ENCODE results near the gene BHMT2. TPM values are rescaled to one million over a fixed set of nuclear protein-coding genes. Genes with fewer than 3 reads are reported as not detected.

The BHMT2 gene
- total RNA-seq, 2 donors from 2014 or later = 8.1 to 17.1 TPM

- Histone ChIP-seq H3K4me3 (no peak overlapping the region), H3K4me1 (no peaks in the 10 kb centered on the region), H3K27me3 (no peaks in the 10 kb centered on the region), H3K27ac (no peak overlapping the region), H3K9me3 (no peaks in the 10 kb centered on the region), H3K36me3 (no peaks in the 10 kb centered on the region)
- DNase-seq (ENCODE audit: low spot score) = no peak
- TF ChIP-seq CTCF (IDR thresholded peaks at IDR 0.05) = no peak
Observed at GRCh38 chr5:79032782-79033181, 36.8 kb upstream of the BHMT2 start.

GRCh38 chr5:79035237-79035636 lies 34.3 kb upstream of the BHMT2 start:
- H3K4me3 ChIP-seq = no peak overlapping the region
- TF ChIP-seq CTCF (IDR thresholded peaks at IDR 0.05) = no peak

GRCh38 chr5:79036769-79037168 lies 32.8 kb upstream of the BHMT2 start:
- DNase-seq (ENCODE audit: low spot score) = no peak
- Histone ChIP-seq H3K9me3 (no peaks in the 10 kb centered on the region), H3K36me3 (no peaks in the 10 kb centered on the region), H3K27me3 (no peaks in the 10 kb centered on the region), H3K4me1 (no peaks in the 10 kb centered on the region), H3K27ac (no peak overlapping the region), H3K4me3 (no peak overlapping the region)
- TF ChIP-seq CTCF (IDR thresholded peaks at IDR 0.05) = no peak

More at GRCh38 chr5:79035237-79035636, 34.3 kb upstream of the BHMT2 start:
- H3K9me3 ChIP-seq = no peaks in the 10 kb centered on the region
- DNase-seq (ENCODE audit: low spot score) = no peak
- H3K36me3 ChIP-seq = no peaks in the 10 kb centered on the region
- H3K27me3 ChIP-seq = no peaks in the 10 kb centered on the region
- no peak overlapping the region for H3K27ac ChIP-seq
- no peaks in the 10 kb centered on the region for H3K4me1 ChIP-seq

GRCh38 chr5:79042188-79042587 lies 27.4 kb upstream of the BHMT2 start:
- no peak for DNase-seq (ENCODE audit: low spot score)
- no peaks in the 10 kb centered on the region for H3K36me3 ChIP-seq
- no peak overlapping the region for H3K4me3 ChIP-seq
- H3K9me3 ChIP-seq = no peaks in the 10 kb centered on the region
- H3K4me1 ChIP-seq = no peaks in the 10 kb centered on the region
- no peak overlapping the region for H3K27ac ChIP-seq
- no peak for TF ChIP-seq CTCF (IDR thresholded peaks at IDR 0.05)
- H3K27me3 ChIP-seq = no peaks in the 10 kb centered on the region

GRCh38 chr5:79047199-79047598 lies 22.4 kb upstream of the BHMT2 start:
- Histone ChIP-seq H3K36me3 (no peaks in the 10 kb centered on the region), H3K27ac (no peak overlapping the region), H3K9me3 (peaks cover 0 to 3% of the 10 kb centered on the region in 2 donors), H3K4me3 (no peak overlapping the region), H3K27me3 (no peaks in the 10 kb centered on the region), H3K4me1 (no peaks in the 10 kb centered on the region)
- DNase-seq (ENCODE audit: low spot score) = no peak
- TF ChIP-seq CTCF (IDR thresholded peaks at IDR 0.05) = no peak

- no peak for DNase-seq (ENCODE audit: low spot score)
- no peak overlapping the region for H3K4me3 ChIP-seq
- H3K4me1 ChIP-seq = no peaks in the 10 kb centered on the region
- H3K27me3 ChIP-seq = no peaks in the 10 kb centered on the region
- no peak for TF ChIP-seq CTCF (IDR thresholded peaks at IDR 0.05)
- H3K36me3 ChIP-seq = no peaks in the 10 kb centered on the region
- peaks cover 0 to 6% of the 10 kb centered on the region in 2 donors for H3K9me3 ChIP-seq
- no peak overlapping the region for H3K27ac ChIP-seq
Observed at GRCh38 chr5:79048437-79048836, 21.1 kb upstream of the BHMT2 start.
